Chondrocyte (in vitro differentiated cells): Measurements from ENCODE around the gene EYA2. TPM values are rescaled to one million over a fixed set of nuclear protein-coding genes. Genes with fewer than 3 reads are reported as not detected.

Experiments
- DNase-seq: peaks from one replicate; pipeline ENCODE4 v3.0.0; 2021; ENCODE audit warnings: mixed read lengths, low spot score
- H3K27ac Mint-ChIP-seq: one replicate; pipeline ENCODE4 v1.8.0; 2021; ENCODE audit warnings: mild to moderate bottlenecking, moderate library complexity, mixed read lengths; ENCODE audit not compliant: unreplicated experiment
- H3K27me3 Mint-ChIP-seq: 2 replicates; pipeline ENCODE4 v1.8.0; 2021; ENCODE audit warnings: low read depth, mixed read lengths
- H3K36me3 Mint-ChIP-seq: 2 replicates; pipeline ENCODE4 v1.8.0; 2021; ENCODE audit warnings: low read depth, mixed read lengths
- H3K4me1 Mint-ChIP-seq: 2 replicates; pipeline ENCODE4 v1.8.0; 2021; ENCODE audit warnings: low read depth, mild to moderate bottlenecking, mixed read lengths
- H3K4me3 Mint-ChIP-seq: one replicate; pipeline ENCODE4 v1.8.0; 2021; ENCODE audit warnings: mild to moderate bottlenecking, moderate library complexity, mixed read lengths; ENCODE audit not compliant: unreplicated experiment
- H3K9me3 Mint-ChIP-seq: 2 replicates; pipeline ENCODE4 v1.8.0; 2021; ENCODE audit warnings: low read depth, mixed read lengths
- CTCF ChIP-seq: fragments of 200-600 bp; sonication (generic); IDR thresholded peaks from 2 replicates; pipeline ENCODE4 v1.5.0; 2021; ENCODE audit warnings: antibody characterized with exemption, mild to moderate bottlenecking, moderate library complexity
- total RNA-seq: library from RNA; stranded (reverse); gene quantifications from 3 replicates; pipeline ENCODE4 v1.2.1, GENCODE V29; 2021

The EYA2 gene
- total RNA-seq, 1 donor from 2014 or later = 0.32 TPM

- H3K27me3 Mint-ChIP-seq = no peaks in the 10 kb centered on the region
- no peaks in the 10 kb centered on the region for H3K36me3 Mint-ChIP-seq
- no peak overlapping the region for H3K27ac Mint-ChIP-seq
- no peak for TF ChIP-seq CTCF
- no peak for DNase-seq
- H3K4me3 Mint-ChIP-seq = no peak overlapping the region
- H3K4me1 Mint-ChIP-seq = no peaks in the 10 kb centered on the region
- peaks cover 3% of the 10 kb centered on the region for H3K9me3 Mint-ChIP-seq
Measured at GRCh38 chr20:47160992-47161391, 266.3 kb downstream of the EYA2 start.

- TF ChIP-seq CTCF = no peak
- no peak for DNase-seq
- Mint-ChIP-seq H3K27ac (no peak overlapping the region), H3K4me3 (no peak overlapping the region), H3K9me3 (peaks cover 3% of the 10 kb centered on the region), H3K36me3 (no peaks in the 10 kb centered on the region), H3K4me1 (no peaks in the 10 kb centered on the region), H3K27me3 (no peaks in the 10 kb centered on the region)
Measured at GRCh38 chr20:47161411-47161810, 266.8 kb downstream of the EYA2 start.

- H3K4me3 Mint-ChIP-seq = no peak overlapping the region
- H3K27ac Mint-ChIP-seq = no peak overlapping the region
Measured at GRCh38 chr20:47164140-47164539, 269.5 kb downstream of the EYA2 start.

GRCh38 chr20:47165376-47165865 is 270.8 kb downstream of the EYA2 start:
- Mint-ChIP-seq H3K4me1 (no peaks in the 10 kb centered on the region), H3K27me3 (peaks cover 6% of the 10 kb centered on the region), H3K9me3 (peaks cover 3% of the 10 kb centered on the region), H3K27ac (no peak overlapping the region), H3K36me3 (no peaks in the 10 kb centered on the region), H3K4me3 (no peak overlapping the region)
- no peak for TF ChIP-seq CTCF
- DNase-seq = no peak

More at GRCh38 chr20:47164140-47164539, 269.5 kb downstream of the EYA2 start:
- Mint-ChIP-seq H3K27me3 (peaks cover 3% of the 10 kb centered on the region), H3K36me3 (no peaks in the 10 kb centered on the region), H3K4me1 (no peaks in the 10 kb centered on the region), H3K9me3 (peaks cover 3% of the 10 kb centered on the region)
- DNase-seq = no peak
- no peak for TF ChIP-seq CTCF

GRCh38 chr20:47167846-47168245 is 273.2 kb downstream of the EYA2 start:
- H3K27me3 Mint-ChIP-seq = peaks cover 6% of the 10 kb centered on the region
- no peaks in the 10 kb centered on the region for H3K36me3 Mint-ChIP-seq
- no peak for DNase-seq
- no peak overlapping the region for H3K4me3 Mint-ChIP-seq
- H3K4me1 Mint-ChIP-seq = peaks cover 12% of the 10 kb centered on the region
- peaks cover 3% of the 10 kb centered on the region for H3K9me3 Mint-ChIP-seq
- no peak overlapping the region for H3K27ac Mint-ChIP-seq
- no peak for TF ChIP-seq CTCF
